Stimulated activated CD8-positive, alpha-beta memory T cell treated with anti-CD3 and anti-CD28 coated beads, Interleukin-4, amount 100 ng/mL, for 4 hours (primary cell): ENCODE results near the gene BGN.

Source experiments
- DNase-seq, 2 donors: peaks; one replicate each; pipeline ENCODE4 v3.0.0-alpha.2; 2020; ENCODE audit warnings: low read depth in 2 of 2, low spot score in 1 of 2

The BGN gene

DNA sequence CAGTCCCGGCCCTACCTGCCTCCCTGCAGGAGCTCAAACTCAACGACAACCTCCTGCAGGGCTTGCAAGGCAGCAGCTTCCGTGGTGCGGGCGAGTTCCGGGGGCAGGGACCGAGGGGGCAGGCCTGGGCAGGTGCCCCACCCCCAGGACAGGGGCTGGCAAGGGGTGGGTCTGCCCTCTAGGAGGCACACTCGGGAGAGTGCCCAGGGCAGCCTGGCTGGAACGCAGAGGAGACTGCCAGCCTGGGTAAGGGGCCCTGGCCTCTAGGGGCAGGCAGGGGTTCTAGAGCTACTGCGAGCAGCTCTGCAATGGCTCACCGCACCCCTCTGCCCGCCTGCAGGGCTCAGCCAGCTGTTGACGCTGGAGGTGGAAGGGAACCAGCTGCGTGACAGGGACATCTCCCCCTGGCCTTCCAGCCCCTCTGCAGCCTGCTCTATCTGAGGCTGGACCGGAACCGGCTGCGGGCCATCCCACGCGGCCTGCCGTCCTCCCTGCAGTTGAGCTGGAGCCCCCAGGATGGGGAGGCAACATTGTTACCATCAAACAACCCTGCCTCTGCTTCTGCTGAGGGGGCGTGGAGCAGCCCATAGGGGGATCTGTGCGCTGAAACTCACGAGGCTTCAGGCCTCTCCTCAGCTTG is 12.3 kb upstream of the BGN start:
- no peak for DNase-seq

DNA sequence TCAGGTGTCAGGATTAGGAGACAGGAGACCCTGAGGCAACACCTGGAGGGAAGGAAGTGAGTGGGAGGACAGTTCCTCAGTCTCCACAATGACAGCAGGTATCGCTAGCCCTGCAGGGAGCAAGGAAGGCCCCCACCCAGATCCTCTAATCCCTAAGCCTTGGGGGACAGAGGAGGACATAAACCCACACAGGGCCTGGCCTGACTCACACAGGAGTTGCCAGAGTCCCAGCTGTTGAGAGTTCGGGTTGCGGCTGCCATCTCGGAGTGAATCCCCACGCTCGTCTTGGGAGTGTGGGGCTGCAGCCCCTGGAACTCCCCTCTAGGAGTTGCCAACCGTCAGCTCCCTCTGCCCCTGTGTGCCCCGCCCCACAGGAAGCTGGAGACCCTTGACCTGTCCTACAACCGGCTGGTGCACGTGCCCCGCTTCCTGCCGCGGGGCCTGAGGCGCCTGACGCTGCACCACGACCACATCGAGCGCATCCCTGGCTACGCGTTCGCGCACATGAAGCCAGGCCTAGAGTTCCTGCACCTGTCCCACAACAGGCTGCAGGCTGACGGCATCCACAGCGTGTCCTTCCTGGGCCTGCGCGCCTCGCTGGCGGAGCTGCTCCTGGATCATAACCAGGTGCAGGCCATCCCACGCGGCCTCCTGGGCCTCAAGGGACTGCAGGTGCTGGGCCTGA is 9.2 kb upstream of the BGN start:
- DNase-seq: no peak

DNA sequence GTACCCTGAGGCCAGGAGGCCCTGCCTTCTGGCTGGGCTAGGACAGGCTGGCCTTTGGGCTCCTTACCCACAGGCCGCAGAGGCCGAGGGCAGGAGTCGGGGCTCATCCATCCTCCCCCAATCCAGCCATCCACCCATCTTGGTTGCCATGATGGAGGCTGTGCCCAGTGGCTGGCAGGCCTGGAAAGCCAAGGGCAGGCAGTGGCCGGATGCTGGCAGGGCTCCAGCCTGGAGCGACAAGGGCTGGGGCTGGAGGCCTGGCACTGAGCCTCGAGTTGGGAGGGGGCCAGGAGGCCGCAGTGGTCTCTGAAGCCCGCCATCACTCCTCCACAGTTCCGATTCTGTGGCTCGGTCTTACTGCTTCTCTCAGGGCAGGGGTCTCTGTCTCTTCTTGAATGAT is 8.6 kb upstream of the BGN start:
- DNase-seq: no peak

DNA sequence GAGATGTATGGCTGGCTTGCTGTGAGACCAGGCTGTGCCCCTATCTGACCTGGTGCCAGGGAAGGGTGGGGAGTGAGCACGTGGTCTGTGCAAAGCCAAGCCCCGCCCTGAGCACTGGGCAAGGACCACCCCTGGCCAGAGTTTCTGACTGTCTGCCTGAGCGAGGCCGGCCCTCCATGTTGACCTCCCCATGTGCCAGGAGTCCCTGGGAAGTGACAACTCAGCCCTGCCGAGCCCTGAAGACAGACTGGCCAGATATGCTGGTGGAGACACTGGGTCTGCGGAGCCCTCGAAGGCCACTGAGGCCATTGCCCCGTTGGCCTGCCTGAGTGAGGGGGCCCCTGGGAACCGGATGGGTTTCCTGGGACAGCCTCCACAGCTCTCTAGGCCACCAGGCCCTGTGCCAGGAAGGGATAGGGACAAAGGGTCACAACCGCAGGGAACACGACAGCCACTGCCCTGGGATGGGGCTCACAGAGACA is 7.1 kb upstream of the BGN start:
- no peak for DNase-seq

DNA sequence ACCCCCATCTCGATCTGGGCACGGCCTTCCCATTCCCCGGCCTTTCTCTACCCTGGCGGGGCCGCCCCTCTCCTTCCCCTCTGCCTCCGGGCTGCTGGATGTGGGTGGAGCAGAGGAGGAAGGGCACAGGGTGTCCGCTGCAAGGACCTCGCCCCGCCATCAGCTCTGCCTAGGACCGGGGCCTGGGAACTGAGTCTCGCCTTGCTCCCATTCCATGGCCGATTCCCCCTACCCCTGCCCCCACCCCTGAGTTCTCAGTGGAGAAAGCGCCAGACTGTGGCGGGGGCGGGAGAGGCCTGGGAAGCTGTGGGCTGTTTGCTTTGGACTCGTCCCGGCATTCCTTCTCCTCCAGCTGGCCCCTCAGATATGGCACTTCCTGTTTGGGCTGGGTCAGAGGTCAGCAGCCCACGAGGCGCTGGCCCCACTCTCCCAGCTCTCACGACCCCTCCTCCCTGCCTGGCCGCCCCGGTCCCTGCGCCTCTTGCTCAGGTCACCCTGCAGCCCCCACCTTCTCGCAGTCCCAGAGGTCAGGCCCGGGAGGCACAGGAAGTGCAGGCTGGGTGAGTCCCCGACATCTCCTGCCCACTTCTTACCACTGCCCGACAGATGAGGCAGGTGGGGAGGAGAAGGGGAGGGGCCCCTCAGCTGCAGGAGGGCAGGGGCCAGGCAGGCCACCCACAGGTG is 6.4 kb upstream of the BGN start:
- no peak for DNase-seq

DNA sequence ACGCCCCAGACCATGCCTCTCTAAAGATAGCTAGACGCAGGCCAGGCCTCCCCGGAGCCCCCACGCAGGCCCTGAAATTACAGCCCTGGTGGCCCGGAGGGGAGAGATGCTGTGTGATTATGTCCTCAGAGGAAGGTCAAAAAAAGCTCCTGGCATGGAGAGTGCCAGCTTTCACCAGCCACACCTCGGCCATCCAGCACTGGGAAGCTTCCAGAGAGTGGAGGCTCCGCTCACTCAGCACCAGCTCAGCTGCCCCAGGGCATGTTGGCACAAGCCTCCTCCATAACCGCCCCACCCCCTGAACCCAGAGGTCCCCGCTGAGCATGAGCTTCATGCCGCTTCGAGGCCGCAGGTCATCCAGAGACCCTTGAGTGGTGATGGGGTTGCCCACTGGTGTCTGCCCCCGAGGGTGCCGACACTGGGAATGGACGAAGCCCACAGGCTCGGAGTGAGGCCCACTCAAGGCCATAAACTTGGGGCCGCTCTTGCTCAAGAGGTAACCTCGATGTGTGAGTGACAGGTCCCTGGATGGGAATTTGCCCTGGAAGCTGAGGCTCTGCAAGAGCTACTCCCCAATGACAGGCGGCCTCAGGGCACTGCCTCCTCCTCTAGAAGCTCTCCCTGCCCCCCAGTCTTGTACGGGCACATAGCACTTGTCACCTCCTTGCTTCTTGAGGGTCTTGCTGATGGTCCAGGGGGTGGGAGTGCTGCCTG is 4.4 kb upstream of the BGN start:
- no peak for DNase-seq

DNA sequence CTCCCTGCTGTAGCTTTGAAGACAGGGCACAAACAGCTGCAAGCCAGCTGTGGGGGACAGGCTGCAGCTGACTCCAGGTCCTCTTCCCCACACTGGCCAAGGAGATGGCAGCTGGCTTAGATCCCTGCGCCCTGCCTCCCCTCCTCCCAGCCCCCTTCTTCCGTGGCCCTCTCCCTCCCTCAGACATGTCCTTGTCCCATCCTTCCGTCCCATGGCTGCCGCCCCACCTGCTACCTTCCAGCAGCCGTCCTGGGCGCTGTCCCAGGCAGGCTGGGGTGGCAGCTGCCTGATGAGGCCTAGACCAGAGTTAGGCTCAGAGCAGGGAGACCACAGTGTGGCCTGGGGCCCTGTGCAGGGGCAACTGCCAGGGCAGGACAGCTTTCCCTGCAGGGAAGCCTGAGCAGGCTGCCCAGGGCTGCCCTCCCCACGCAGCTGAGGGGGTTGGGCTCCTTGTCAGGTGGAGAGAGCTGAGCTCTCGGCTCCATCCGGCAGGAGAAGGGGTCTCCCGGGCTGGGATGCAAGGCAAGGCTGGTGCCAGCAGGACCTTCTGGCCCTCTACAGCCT is 3.3 kb upstream of the BGN start:
- no peak for DNase-seq

DNA sequence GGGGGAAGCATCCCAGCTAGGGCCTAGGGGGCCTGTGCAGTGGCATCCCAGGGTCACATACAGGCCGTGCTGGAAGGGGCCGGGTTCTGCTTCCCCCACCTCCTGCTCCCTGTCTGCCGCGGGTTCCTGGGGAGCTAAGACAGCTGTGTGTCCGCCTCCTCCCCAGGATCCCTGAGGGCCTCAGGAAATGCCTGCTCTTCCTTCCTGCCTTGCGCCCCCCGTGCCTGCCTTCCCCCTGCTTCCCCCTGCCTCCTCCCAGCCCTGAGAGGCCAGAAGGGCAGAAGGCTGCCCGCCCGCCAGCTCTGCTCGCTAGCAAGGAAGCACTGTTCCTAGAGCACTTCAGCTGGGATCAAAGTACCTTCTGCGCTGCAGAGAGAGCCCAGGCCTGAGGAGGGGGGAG is 2.9 kb upstream of the BGN start:
- no peak for DNase-seq

DNA sequence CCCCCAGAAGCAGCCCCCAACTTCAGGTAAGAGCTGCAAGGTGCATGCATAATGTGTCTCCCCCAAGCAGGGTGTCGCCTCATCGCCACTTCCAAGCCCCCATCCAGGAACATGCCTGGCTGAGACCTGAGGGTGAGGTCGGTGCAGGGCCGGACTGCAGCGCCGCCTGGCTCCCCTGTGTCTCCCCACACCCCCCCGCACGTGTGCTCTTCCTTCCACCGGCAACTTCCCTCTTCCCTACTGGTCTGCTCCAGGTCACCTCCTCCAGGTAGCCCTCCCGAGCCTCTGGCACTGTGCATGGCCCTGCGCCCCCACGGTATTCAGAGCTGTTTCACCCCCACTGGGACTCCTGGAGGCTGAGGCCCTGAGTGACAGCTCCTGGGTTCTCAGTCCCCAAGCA is 2.2 kb upstream of the BGN start:
- DNase-seq: no peak

DNA sequence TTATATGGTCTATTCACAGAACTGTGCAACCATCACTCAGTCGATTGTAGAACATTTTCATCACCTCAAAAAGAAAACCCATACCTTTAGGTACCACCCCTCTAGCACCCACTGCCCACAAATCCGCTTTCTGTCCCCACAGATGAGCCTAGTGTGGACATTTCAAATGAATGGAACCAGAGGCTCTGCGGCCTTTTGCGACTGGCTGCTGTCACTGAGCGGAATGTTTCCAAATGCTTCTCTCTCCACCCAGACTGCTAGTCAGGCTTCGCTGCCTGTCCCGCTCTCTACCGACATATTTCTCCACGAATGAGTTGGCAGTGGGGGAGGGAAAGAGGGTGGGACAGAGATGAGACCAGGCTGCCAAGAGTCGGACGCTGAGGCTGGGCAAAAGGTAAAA is 1.7 kb upstream of the BGN start:
- DNase-seq: no peak

DNA sequence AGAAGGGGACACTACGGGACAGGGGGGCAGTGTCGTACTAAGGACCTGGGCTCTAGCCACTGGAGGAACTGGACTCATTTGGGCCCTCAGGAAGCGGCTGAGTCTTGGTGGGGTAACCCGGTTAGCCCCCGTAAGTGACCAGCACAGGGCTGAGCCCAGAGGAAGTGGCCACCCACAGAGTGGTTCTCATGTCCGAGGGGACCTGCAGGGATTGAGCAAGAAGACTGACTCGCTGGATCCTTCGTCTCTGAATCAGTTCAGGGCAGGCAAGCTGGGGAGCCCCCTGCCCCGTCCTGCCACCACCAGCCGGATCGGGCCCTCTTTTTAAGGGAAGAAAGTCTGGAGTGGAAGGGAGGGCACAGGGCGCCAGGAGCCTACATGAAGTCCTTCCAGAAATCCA is 719 bp upstream of the BGN start:
- no peak for DNase-seq

DNA sequence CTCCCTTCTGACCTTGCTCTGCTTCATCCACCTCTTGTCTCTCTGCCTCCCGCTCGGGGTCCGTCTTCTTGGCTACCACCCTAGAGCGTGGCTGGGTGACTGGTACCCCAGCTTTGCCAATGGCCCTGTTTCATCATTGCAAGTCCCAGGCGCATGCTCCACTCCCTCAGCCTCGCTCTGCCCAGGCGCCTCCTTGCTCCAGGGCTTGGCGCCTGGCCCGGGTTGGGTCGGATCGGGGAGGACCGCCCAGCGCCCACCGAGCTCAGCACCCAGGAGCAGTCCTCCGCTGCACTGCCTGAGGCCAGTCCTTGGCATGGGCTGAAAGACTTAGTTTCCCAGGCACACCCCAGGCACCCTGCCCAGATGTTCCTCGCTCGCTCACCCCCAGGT is 577 bp downstream of the BGN start:
- DNase-seq: no peak

DNA sequence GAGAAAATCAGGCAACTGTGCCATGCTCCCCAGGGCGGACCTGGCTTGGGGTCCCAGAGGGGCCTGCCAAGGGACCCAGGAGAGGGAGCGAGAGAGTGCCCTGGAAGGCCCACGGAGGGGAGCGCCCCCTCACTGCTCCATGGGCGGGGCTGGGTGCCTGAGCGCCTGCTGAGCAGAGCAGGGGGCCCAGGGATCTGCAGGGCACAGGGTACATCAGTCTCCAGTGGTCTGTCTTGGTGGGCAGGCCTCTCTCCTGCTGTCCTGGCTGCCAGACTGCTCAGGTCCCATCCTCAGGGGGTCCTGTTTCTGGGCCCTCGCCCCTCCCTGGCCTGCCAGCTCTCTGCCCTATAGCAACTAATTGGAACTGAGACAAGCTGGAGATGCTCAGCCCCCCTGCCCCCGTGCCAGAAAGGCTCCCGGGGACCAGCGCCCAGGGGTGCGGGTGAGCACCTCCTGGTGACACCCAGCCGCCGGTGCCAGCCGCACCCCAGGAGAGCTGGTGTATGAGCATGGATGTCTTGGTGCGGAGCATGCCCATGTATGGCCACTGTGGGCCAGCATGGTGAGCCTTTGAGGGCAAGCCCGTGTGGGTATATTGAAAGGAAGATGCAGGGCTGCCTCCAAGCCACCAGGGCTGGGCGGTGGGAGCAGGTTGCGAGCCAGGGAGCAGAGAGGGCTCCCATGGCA is 1.3 kb downstream of the BGN start:
- no peak for DNase-seq

DNA sequence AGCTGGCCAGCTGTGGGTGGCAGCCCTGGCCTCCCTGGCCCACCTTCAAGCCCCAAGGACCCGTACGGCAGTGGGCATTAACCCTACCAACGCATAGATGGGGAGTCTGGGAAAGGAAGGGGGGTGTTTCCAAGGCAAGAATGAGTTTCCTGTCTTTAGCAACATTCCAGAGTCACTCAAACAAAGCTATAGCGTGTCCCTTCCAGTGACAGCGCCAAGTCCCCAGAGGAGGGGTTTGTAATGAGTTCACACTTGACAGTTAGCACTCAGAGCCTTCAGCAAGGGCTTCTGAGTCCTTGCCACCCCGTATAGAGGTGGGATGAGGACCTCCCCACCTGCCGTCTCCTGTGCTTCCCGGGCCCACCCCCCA is 1.8 kb downstream of the BGN start:
- DNase-seq: no peak

DNA sequence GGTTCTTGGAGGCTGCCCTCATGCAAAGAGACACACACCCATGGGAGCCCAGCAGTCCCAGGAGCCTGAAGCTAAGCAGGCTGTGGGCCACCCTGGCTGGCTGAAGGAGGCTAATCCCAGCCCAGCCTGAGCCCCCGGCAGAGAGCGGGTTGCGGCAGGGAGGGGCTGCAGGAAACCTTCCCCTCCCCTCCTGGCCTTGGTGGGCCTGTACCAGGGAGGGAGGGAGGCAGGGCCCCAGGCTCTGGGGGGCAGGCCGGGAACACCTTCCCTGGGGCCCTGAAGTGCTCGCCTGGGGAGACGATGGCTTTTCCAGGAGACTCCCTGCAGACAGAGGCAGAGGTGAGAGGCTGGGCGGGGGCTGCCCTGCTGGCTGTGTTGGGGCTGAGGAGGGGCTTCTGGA is 3.7 kb downstream of the BGN start:
- DNase-seq: no peak

DNA sequence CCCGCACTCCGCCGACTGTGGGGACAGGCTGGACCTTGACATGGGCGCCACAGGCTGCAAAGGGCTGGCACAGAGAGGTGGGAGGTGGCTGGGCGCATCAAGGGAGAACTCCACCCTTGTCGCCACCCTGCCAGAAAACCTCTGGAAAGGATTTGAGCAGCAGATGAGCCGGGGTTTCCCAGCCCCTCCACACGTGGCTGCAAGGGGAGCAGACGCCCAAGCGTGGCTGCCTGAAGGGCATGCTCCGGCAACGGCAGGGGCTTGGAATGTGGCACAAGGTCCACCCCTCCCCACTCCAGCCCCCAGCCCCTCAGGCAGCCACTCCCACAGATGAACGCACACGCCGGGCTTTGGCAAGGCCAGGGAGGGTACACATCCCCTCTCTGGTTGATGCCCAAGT is 4.6 kb downstream of the BGN start:
- no peak for DNase-seq

DNA sequence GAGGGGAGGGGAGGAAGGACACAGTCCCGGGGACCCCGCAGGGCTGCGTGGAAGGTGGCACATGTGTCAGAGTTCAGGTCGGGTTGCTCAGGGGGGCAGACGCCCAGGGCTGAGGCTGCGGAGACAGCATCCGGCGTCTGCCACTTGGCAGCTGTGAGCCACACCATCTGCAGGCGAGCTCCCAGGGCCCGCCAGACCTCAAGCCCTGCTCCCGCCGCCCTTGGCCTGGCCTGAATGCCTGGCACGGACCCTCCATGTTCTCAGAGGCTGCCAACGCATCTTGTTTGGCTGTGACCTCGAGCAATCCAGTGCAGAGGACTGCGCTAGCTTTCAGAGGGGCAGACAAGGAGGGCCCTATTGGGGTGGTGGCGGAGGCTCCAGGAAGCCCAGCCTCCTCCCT is 5.1 kb downstream of the BGN start:
- DNase-seq: no peak

DNA sequence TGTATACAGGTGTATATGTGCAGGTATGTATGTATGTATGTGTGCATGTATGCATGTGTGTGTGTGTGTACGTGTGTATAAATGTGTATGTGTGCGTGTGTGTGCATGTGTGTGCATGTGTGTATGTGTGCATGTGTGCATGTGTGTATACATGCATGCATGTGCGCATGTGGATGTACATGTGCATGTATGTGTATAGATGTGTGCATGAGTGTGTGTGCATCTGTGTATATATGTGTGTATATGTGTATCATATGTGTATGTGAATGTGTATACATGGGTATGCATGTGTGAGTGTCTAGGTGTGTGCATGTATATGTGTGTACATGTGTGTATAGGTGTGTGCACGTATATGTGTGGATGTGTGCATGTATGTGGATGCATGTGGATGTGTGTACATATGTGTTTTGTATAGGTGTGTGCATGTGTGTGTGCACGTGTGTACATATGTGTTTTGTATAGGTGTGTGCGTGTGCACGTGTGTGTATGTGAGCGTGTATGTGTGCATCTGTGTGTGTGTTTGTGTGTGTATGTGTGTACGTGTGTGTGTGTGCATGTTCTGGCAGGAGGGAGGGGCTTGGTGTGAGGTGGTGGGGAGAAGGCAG is 6.0 kb downstream of the BGN start:
- DNase-seq: no peak

DNA sequence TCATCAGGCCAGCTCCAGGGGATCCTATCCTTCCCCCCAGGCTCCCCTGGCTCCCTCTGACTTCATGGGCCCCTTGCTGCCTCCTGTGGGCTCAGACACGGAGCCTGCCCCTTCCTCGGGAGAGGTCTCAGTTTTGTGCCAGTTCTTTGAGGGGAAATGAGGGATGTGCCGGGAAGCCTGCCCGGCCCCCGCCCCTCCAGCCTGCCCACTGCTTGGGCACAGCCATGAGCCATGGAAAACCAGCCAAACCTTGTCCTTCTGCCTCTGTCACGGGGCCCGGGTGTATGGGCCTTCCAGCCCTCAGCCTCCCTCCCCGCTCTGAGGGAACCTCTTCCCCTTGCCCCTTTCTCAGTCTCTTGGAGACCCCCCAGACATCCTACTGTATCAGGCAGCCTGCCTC is 6.8 kb downstream of the BGN start:
- DNase-seq: no peak

DNA sequence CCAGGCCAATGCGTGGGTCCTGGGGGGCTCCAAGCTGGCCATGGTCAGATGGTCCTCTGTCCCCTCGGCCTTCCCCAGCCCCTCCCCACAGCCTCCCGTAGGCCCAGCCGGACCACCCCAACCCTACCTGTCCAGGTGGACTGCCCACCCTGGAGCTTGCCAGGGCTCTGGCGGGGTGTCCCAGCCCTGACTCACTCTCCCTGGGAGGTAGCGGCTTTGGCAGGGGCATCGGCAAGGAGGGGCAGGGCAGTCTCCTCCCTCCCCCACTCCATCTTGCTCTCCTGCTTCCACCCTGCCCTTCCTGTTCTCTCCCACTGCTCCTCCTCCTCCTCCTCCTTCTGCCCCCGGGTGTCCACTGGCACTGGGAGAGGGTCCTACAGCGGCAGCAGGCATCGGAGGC is 7.4 kb downstream of the BGN start:
- DNase-seq: no peak

DNA sequence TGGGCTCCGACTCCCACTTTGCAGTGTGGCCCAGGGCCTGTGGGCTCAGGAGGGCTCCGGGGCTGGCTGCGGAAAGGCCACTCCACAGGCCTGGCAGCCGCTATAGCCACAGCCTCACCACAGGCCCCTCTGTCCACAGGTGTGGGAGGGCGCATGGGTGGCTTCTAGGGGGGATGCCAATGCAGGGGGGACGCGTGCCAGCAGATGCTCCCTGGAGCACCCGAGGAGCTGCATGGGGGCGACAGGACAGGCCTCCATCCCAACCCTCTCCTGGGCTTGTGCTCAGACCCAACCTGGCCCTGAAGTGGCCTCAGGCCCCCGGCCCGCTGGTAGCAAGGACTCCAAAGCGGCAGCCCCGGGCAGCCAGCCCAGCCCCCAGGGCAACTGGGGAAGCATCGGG is 8.0 kb downstream of the BGN start:
- DNase-seq: no peak
